Activated CD4-positive, alpha-beta T cell treated with anti-CD3 and anti-CD28 coated beads for 36 hours (primary cell): ENCODE data around the gene ASPDH. TPM values are rescaled to one million over a fixed set of nuclear protein-coding genes. Genes with fewer than 3 reads are reported as not detected.
A peak's percentile ranks its signal among the peaks of the same experiment; 100 is the strongest.

Source experiments
- ATAC-seq: fragments of 200-7000 bp; cut with Tn5 transposase; one replicate; pipeline ENCODE4 v1.10.0; 2021; ENCODE audit warnings: mild to moderate bottlenecking, moderate library complexity
- CTCF ChIA-PET: fragments of 350-600 bp; sonication (Branson Sonifier 250); formaldehyde crosslinking; loops from one replicate; lab custom pipeline; 2021; ENCODE audit warnings: antibody characterized with exemption; lab: Charles Lee
- POLR2A ChIA-PET: fragments of 350-600 bp; sonication (Branson Sonifier 250); formaldehyde crosslinking; loops from one replicate; lab custom pipeline; 2021; ENCODE audit warnings: antibody characterized with exemption, inconsistent platforms; lab: Charles Lee
- DNase-seq: peaks from one replicate; pipeline ENCODE4 v3.0.0-alpha.2; 2020
- H3K27ac Mint-ChIP-seq: one replicate; pipeline ENCODE4 v1.8.0; 2021; ENCODE audit warnings: mixed read lengths
- H3K27me3 Mint-ChIP-seq: one replicate; pipeline ENCODE4 v1.8.0; 2021; ENCODE audit warnings: mixed read lengths
- H3K36me3 Mint-ChIP-seq: one replicate; pipeline ENCODE4 v1.8.0; 2021; ENCODE audit warnings: low read depth, mixed read lengths
- H3K4me1 Mint-ChIP-seq: one replicate; pipeline ENCODE4 v1.8.0; 2021; ENCODE audit warnings: mixed read lengths
- H3K4me3 Mint-ChIP-seq: one replicate; pipeline ENCODE4 v1.8.0; 2021; ENCODE audit warnings: mild to moderate bottlenecking, moderate library complexity, mixed read lengths
- H3K9me3 Mint-ChIP-seq: one replicate; pipeline ENCODE4 v1.8.0; 2021; ENCODE audit warnings: low read depth, mixed read lengths
- intact Hi-C, 2 experiments: fragments of 100-400 bp; cut with DNase I in 1 of 2; cut with micrococcal nuclease in 1 of 2; formaldehyde crosslinking; loops; one replicate each; pipeline versions ENCODE4 v1.14.2 to v1.15.1; 2022 to 2024; cut with DNase I, micrococcal nuclease
- total RNA-seq, 2 experiments: library from RNA; stranded (reverse); gene quantifications; one replicate each; pipeline ENCODE4 v1.2.3, GENCODE V29; 2021

ASPDH gene
- total RNA-seq, 2 experiments from 2014 or later, result not detected

GRCh38 chr19:50501568-50502475 is 11.9 kb downstream of the ASPDH start:
- Mint-ChIP-seq H3K4me1 (no peaks in the 10 kb centered on the region), H3K36me3 (peaks cover 4% of the 10 kb centered on the region), H3K4me3 (no peak overlapping the region), H3K27ac (no peak overlapping the region), H3K9me3 (no peaks in the 10 kb centered on the region), H3K27me3 (no peaks in the 10 kb centered on the region)
- POLR2A ChIA-PET, result no interaction called here
- ATAC-seq (no peak), DNase-seq (no peak)
- intact Hi-C loops, result no loop called here
- CTCF ChIA-PET, result no interaction called here

- Mint-ChIP-seq H3K27ac (no peak overlapping the region), H3K27me3 (no peaks in the 10 kb centered on the region), H3K36me3 (peaks cover 4% of the 10 kb centered on the region), H3K4me1 (no peaks in the 10 kb centered on the region), H3K9me3 (no peaks in the 10 kb centered on the region), H3K4me3 (no peak overlapping the region)
- ATAC-seq (no peak), DNase-seq (no peak)
- CTCF ChIA-PET, result no interaction called here
- intact Hi-C loops, result no loop called here
- POLR2A ChIA-PET, result no interaction called here
These were observed 12.5 kb downstream of the ASPDH start for GRCh38 chr19:50501186-50501567.

DNA sequence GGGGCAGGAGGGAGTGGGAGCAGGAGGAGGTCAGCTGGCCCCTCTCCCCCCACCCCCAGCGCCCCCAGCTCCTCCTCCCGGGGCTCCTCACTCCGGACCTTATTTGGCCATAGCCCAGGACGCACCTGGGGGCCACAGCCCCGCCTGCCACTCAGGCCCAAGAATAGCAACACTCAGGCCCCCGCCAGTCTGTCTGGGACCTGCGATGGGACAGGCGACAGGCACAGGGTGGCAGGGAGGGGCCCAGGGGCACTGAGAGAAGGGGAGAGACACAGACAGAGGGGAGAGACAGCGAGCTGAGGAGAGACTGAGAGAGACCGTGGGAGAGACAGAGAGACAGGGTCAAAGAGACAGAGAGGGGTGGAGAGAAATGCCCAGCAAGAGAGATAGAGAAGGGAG is 13.0 kb downstream of the ASPDH start:
- no peak for ATAC-seq
- H3K27ac Mint-ChIP-seq, result no peak overlapping the region
- intact Hi-C loops, result no loop called here
- no peaks in the 10 kb centered on the region for H3K27me3 Mint-ChIP-seq
- ChIA-PET POLR2A (no interaction called here), CTCF (interaction anchor here (0.6 kb wide), 1 partner anchor 36 kb away, joined by 3 read pairs; no protein-coding TSS in a partner anchor)
- no peaks in the 10 kb centered on the region for H3K4me1 Mint-ChIP-seq
- no peak for DNase-seq
- H3K9me3 Mint-ChIP-seq, result no peaks in the 10 kb centered on the region
- H3K4me3 Mint-ChIP-seq, result no peak overlapping the region
- H3K36me3 Mint-ChIP-seq, result peaks cover 3% of the 10 kb centered on the region

DNA sequence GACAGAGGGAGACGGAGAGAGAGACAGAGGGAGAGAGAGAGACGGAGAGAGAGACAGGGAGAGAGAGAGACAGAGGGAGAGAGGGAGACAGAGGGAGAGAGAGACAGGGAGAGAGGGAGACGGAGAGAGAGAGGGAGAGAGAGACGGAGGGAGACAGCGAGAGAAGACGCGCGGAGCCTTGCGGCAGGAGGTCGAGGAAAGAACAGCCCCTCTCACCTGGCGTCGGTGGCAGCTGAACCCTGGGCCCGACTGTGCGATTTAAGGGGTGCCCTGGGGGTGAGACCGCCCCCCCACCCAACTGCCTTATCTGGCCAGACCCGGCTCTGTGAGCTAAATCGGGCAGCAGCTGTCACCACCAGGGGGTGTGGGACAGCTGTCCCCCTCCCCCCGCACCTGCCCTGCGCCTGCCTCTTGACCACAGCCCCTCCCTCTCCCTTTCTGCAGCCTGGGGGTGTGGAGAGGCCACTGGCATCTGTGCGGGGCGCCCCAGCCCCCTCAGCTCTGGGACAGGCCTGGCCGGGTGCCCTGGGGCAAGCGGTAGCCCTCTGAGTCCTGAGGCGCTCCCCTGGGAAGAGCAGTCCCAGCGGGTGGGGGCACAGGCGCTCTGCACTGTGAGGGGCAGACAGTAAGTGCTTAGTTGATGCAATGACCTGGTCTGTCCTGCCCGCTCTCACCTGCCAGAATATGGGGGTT is 13.5 kb downstream of the ASPDH start:
- ChIA-PET CTCF (interaction anchor here (0.6 kb wide), 1 partner anchor 37 kb away, joined by 3 read pairs; no protein-coding TSS in a partner anchor), POLR2A (no interaction called here)
- H3K36me3 Mint-ChIP-seq, result no peaks in the 10 kb centered on the region
- H3K4me3 Mint-ChIP-seq, result no peak overlapping the region
- DNase-seq (peak; percentile 55), ATAC-seq (peak; percentile 61)
- H3K27me3 Mint-ChIP-seq, result no peaks in the 10 kb centered on the region
- no peak overlapping the region for H3K27ac Mint-ChIP-seq
- no peaks in the 10 kb centered on the region for H3K9me3 Mint-ChIP-seq
- intact Hi-C loops, result no loop called here
- no peaks in the 10 kb centered on the region for H3K4me1 Mint-ChIP-seq

GRCh38 chr19:50498219-50499056 is 15.3 kb downstream of the ASPDH start:
- POLR2A ChIA-PET, result no interaction called here
- no peaks in the 10 kb centered on the region for H3K36me3 Mint-ChIP-seq
- CTCF ChIA-PET, result no interaction called here
- intact Hi-C loops, result no loop called here
- DNase-seq, result no peak
- no peak overlapping the region for H3K4me3 Mint-ChIP-seq
- H3K27me3 Mint-ChIP-seq, result no peaks in the 10 kb centered on the region
- no peak overlapping the region for H3K27ac Mint-ChIP-seq
- ATAC-seq, result no peak
- H3K4me1 Mint-ChIP-seq, result no peaks in the 10 kb centered on the region
- no peaks in the 10 kb centered on the region for H3K9me3 Mint-ChIP-seq

- no peaks in the 10 kb centered on the region for H3K9me3 Mint-ChIP-seq
- no peaks in the 10 kb centered on the region for H3K36me3 Mint-ChIP-seq
- no peak for ATAC-seq
- no peak overlapping the region for H3K27ac Mint-ChIP-seq
- H3K4me3 Mint-ChIP-seq, result no peak overlapping the region
- intact Hi-C loops, result no loop called here
- no peak for DNase-seq
- ChIA-PET POLR2A (interaction anchor here (0.6 kb wide), 1 partner anchor 134 kb away, joined by 4 read pairs; no protein-coding TSS in a partner anchor), CTCF (no interaction called here)
- peaks cover 5% of the 10 kb centered on the region for H3K4me1 Mint-ChIP-seq
- H3K27me3 Mint-ChIP-seq, result no peaks in the 10 kb centered on the region
These were observed 16.7 kb downstream of the ASPDH start for GRCh38 chr19:50497022-50497405.

DNA sequence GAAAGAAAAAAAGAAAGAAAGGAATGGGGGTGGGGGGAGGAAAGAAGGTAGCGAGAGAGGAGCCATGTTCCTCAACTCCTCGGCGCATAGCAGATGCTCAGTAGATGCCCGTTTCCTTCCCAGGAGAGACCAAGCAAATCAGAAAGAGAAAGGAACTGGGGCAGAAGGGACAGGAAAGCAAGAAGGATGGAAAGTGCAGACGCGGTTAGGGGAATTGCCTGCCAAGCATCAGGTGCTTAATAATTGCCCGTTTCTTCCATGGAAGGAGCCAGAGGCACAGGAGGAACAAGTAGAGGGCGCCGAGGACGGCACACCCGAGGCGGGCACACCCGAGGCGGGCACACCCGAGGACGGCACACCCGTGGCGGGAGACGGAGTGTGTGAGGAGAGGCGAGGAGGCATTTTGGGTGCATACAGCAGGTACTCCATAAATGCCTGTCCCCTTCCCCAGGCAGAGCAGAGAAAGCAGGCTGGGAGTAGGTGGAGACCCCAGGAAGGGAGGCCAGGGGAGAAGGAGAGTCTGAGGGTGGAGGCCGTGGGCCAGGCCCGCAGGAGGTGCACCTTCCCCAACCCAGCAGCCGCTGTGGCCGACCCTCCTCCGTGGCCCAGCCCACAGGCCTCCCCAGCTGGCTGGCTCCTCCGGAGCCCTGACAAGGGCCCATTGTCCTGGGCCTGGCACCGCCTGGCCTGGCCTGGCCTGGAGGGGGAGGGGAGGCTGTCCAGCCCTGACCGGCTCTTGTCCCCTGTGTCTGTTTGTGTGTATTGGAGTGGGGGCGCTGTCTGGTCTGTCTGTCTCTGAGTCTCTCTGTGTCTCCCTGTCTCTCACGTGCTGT is 17.3 kb downstream of the ASPDH start:
- ChIA-PET POLR2A (interaction anchor here (0.6 kb wide), 1 partner anchor 133 kb away, joined by 4 read pairs; no protein-coding TSS in a partner anchor), CTCF (no interaction called here)
- H3K27ac Mint-ChIP-seq, result no peak overlapping the region
- intact Hi-C loops, result no loop called here
- no peaks in the 10 kb centered on the region for H3K27me3 Mint-ChIP-seq
- no peaks in the 10 kb centered on the region for H3K36me3 Mint-ChIP-seq
- H3K4me1 Mint-ChIP-seq, result peaks cover 11% of the 10 kb centered on the region
- H3K4me3 Mint-ChIP-seq, result no peak overlapping the region
- no peak for DNase-seq
- ATAC-seq, result no peak
- H3K9me3 Mint-ChIP-seq, result no peaks in the 10 kb centered on the region

DNA sequence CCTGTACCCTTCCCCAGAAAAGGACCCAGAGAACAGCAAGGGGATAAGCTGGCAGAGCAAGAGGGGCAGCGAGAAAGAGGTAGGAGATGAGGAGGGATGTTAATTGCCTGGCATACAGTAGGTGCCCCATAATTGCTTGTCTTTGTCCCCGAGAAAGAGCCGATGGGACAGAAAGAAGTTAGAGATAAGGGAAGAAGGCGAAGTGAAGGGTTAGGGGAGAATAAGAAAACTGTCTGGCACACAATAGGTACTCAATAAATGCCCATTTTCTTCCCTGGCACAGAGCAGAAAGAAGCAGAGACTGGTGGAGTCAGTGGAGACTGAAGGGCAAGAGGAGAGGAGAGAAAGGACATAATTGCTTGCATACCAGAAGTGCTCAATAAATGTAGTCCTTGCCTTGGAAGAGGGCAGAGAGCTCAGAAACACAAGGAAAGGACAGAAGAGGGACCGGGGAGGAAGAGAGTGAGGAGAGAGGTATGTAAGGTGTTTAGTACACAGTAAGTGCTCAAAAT is 18.6 kb downstream of the ASPDH start:
- CTCF ChIA-PET, result no interaction called here
- POLR2A ChIA-PET, result interaction anchor here (0.6 kb wide), 1 partner anchor 10 kb away, joined by 8 read pairs; no protein-coding TSS in a partner anchor
- H3K36me3 Mint-ChIP-seq, result no peaks in the 10 kb centered on the region
- no peak overlapping the region for H3K4me3 Mint-ChIP-seq
- DNase-seq (no peak), ATAC-seq (no peak)
- no peak overlapping the region for H3K27ac Mint-ChIP-seq
- peaks cover 22% of the 10 kb centered on the region for H3K4me1 Mint-ChIP-seq
- intact Hi-C loops, result no loop called here
- H3K9me3 Mint-ChIP-seq, result no peaks in the 10 kb centered on the region
- H3K27me3 Mint-ChIP-seq, result no peaks in the 10 kb centered on the region

- no peak for DNase-seq
- no peaks in the 10 kb centered on the region for H3K9me3 Mint-ChIP-seq
- H3K36me3 Mint-ChIP-seq, result no peaks in the 10 kb centered on the region
- CTCF ChIA-PET, result no interaction called here
- POLR2A ChIA-PET, result interaction anchor here (0.6 kb wide), 1 partner anchor 10 kb away, joined by 8 read pairs; no protein-coding TSS in a partner anchor
- no peak overlapping the region for H3K27ac Mint-ChIP-seq
- H3K4me1 Mint-ChIP-seq, result peaks cover 22% of the 10 kb centered on the region
- no peaks in the 10 kb centered on the region for H3K27me3 Mint-ChIP-seq
- no peak for ATAC-seq
- H3K4me3 Mint-ChIP-seq, result no peak overlapping the region
- intact Hi-C loops, result no loop called here
These were observed 19.3 kb downstream of the ASPDH start for GRCh38 chr19:50494186-50495019.

DNA sequence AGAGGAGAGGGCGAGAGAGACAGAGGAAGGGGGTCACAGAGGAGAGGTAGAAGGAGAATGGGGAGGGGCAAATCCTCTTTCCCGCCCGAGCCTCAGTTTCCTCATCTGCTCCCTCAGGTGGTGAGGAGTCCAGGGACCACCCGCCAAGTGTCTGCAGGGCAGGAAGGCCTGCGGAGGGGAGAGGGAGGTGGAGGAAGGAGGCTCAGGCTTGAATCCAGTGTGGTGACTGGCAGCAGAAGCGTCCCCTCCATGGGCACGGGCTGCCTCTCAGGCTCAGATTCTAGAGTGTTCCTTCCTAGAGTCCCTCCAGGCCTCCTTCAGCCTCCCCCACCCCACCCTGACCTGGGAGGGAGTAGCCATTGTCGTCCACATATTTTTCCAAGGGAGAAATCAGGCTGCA is 20.5 kb downstream of the ASPDH start:
- Mint-ChIP-seq H3K36me3 (no peaks in the 10 kb centered on the region), H3K9me3 (no peaks in the 10 kb centered on the region), H3K4me1 (peaks cover 25% of the 10 kb centered on the region), H3K4me3 (no peak overlapping the region), H3K27ac (no peak overlapping the region), H3K27me3 (no peaks in the 10 kb centered on the region)
- ChIA-PET CTCF (no interaction called here), POLR2A (no interaction called here)
- intact Hi-C loops, result no loop called here
- DNase-seq (no peak), ATAC-seq (no peak)
